HG03135 (cell line): Measurements from ENCODE around the gene PITPNM2.

ENCODE experiments used
- ATAC-seq: cut with Tn5 transposase; IDR thresholded peaks from one replicate; pipeline ENCODE4 v1.9.1; 2021; ENCODE audit warnings: mild to moderate bottlenecking, moderate library complexity; ENCODE audit not compliant: unreplicated experiment

Gene PITPNM2

DNA sequence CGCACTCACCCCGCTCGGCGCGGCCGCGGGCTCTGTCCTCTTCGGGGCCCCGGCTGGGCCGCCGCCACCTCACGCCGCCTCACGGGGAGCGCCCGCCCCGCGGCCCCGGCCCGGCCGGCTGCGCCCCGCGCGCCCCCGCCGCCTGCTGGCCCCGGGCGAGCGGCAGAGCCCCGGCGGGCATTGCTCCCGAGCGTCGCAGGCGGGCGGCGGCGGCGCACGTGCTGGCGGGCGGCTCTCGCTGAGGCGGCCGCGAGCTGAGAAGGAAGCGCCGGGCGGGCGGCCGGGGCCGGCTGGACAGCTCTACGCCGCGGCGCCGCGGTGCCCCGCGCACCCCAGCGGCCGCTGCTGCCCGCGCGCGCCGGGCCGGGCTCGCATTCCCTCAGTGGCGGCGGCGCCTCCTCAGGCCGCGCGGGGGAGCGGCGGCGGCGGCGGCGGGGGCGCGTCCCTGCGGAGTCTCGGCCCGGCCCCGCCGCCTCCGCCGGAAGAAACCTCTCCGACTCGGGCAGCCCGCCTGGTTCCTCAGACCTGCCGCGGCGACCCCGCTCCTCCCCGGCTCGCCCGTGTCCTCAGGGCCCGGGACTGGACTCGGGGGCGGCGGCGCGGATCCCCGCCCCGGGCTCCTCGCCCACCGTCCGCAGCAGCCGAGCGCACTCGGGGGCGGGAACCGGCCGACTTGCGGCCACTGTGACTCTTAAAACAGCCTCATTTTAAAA, at the start of gene PITPNM2:
Gene PITPNM2 (minus strand): TSS at position 347 of the 713 bp plus-strand sequence. CDS start 116,500 bp downstream, outside the sequence.
- peak; percentile 61 for ATAC-seq

DNA sequence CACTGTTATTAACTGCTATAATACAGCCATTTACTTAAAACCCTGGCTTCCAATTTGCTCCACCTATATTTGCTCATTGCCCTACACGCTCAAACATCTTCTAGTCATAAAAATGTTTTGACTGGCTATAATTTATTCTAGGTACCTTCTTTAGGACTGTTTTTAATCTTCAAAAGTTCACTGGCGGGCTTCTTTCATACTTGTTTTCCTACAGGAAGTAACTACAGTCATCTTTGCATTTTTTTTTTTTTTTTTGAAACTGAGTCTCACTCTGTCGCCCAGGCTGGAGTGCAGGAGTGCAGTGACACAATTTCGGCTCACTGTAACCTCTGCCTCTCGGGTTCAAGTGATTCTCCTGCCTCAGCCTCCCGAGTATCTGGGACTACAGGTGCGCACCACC, 49.5 kb upstream of the PITPNM2 start:
- ATAC-seq = no peak

GRCh38 chr12:123199936-123200335, 49.0 kb upstream of the PITPNM2 start:
- no peak for ATAC-seq

DNA sequence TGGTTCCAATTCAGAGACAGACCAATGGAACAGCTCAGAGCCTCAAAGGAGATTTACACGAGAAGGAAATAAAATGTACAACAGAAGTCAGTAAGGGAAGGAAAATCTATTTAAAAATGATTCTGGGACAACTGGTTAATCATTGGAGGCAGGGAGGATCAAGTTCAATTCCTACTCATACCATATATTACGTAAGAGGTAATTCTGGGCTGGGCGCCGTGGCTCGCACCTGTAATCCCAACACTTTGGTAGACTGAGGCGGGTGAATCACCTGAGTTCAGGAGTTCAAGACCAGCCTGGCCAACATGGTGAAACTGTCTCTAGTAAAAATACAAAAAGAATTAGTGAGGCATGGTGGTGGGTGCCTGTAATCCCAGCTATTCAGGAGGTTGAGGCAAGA, 36.7 kb upstream of the PITPNM2 start:
- ATAC-seq = no peak

GRCh38 chr12:123180171-123180570, 29.3 kb upstream of the PITPNM2 start:
- no peak for ATAC-seq

DNA sequence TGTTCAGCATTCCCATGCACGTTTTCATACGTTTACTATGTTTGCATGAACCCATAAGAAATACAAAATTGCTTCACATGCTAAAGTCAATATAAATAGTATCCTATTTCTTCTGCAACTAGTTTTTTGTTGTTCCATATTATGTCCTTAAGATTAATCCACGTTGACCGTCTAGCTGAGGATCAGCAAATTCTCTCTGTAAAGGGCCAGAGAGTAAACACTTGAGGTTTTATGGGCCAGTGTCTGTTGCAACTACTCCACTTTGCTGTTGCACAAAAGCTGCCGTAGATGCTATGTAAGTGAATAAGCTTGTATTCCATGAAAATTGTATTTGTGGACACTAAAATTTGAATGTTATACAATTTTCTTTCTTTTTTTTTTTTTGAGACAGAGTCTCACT, 21.1 kb upstream of the PITPNM2 start:
- no peak for ATAC-seq

GRCh38 chr12:123167329-123167728, 16.4 kb upstream of the PITPNM2 start:
- no peak for ATAC-seq

GRCh38 chr12:123165537-123165936, 14.6 kb upstream of the PITPNM2 start:
- no peak for ATAC-seq

GRCh38 chr12:123164710-123165261, 13.9 kb upstream of the PITPNM2 start:
- ATAC-seq = no peak

- ATAC-seq = no peak
Measured at GRCh38 chr12:123164222-123164621, 13.3 kb upstream of the PITPNM2 start.

DNA sequence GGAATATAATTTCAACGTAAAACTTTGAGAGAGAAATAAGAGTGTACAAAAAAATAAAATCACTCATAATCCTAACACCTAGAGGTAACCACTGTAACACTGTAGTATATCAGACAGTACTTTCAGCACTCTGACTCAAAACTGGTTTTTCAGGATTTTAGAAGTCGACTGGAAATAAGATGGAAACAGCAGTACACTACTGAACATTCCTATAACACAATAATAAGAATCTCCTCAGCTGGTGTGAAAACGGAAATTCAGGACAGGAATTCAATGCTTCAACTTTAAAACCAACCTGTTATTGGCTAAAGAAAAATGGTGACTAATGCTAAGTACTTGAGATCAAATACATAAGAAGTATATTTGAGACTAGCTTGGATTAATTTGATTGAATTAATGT, 12.3 kb upstream of the PITPNM2 start:
- ATAC-seq = no peak

- no peak for ATAC-seq
Measured at GRCh38 chr12:123160801-123161487, 10.1 kb upstream of the PITPNM2 start.

GRCh38 chr12:123153906-123154305, 3.0 kb upstream of the PITPNM2 start:
- ATAC-seq = no peak

DNA sequence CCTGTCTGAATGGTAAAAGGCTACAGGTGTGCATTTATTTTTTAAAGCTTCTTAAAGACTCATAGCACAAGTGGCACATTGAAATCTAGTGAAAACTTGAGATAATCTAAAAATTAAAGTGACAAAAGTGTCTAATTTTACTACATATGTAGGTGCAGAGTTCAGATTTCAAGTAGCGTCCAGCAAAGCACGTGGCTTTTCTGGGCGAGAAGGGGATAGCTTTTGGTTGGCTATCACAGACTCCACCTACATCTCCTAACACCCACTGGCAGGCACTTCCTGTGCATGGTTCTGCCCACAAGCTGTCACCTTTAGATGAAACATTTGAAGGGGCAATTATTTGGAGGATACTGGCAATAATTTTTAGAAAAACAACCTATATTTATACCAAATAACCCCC, 1.9 kb upstream of the PITPNM2 start:
- no peak for ATAC-seq

DNA sequence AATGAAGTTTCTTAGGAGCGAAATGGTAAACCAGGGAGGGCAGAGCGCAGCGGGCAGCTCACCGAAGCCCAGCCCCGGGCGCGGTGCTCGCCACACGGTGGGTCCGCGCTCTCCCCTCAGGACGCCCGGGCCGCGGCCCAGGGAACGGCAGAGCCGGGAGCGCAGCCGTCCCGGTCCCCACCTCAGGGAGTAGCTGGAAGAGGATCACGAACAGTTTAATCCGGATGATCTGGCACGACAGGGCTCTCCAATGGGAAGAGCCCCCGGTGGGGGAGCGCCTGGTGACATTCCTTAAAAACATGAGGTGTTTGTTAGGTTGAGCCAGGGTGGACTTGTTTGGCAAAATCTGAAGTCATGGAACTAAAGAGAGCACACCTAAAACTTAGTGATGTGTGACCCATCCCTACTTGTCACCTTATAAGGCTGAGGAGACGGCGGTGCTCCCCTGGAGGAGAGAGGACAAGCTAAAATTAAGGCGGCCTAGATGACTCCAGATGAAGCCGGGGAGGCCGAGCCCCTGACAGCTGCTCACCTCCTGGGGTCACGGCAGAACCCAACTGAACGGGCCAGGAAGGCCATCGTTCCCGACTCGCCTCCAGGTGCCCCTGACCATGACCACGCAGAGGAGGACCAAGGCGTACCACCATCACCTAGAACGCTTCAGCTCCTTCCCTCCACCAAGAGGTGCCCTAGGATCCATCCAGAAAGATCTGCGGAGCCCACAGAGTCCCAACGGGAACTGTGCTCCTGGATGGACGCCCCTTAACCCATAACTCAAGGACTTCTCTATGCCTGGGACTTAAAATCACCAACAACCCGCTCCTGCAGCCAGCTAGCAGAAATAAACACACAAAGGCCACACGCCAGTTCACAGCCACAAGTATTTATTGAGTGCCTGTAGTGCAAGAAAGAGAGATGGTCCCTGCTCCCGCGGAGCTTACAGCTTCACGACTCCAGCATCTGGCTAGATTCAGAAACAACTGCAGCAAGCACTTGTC, 866 bp upstream of the PITPNM2 start:
- ATAC-seq = no peak

GRCh38 chr12:123150275-123150743, 581 bp downstream of the PITPNM2 start:
- peak; percentile 25 for ATAC-seq

- ATAC-seq = no peak
Measured at GRCh38 chr12:123149501-123150274, 1.2 kb downstream of the PITPNM2 start.

DNA sequence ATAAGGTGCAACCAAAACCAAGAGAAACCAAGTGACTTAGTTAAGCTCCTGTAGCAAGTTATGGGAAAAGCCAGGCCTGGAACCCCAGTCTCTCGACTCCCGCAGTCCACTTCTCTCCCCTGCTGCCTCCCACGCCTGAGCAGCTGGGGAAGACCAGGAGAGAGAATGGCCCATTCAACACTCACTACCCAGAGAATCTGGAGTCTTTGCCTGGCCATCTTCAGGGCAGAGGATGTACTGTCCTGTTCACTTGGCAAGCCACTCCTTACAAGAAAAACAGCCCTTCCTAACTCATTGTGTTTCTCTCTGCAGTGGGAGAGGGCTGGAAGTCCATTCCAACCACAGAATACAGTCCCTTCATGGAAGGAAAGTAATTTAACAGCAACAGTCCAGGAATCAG, 1.8 kb downstream of the PITPNM2 start:
- ATAC-seq = no peak

DNA sequence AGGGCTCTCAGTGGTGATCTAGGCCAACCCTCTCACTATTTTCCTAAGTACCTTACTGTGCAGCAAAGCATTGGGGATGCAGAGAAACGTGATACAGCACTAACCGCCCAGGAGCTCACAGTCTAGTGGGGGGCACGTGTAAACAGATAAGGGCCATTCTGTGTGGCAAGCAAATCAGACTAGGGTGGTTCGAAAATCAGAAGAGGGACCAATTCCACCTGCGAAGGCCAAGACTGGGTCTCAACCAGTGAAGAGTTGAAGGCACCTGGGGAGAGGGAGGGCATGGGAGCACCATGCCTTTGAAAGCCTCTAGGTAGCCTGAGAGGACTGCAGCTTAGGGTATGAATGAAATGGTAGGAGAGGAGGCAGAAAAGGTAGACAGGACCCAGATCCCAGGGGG, 2.2 kb downstream of the PITPNM2 start:
- no peak for ATAC-seq

GRCh38 chr12:123148223-123148622, 2.7 kb downstream of the PITPNM2 start:
- no peak for ATAC-seq
